ENCODE results near the gene PFKFB2.
"Not testable (repeated sequence)": the region's sequence is repeated elsewhere in the genome, so short reads cannot be mapped to it uniquely, and the experiment has no call there.

PFKFB2 gene

DNA sequence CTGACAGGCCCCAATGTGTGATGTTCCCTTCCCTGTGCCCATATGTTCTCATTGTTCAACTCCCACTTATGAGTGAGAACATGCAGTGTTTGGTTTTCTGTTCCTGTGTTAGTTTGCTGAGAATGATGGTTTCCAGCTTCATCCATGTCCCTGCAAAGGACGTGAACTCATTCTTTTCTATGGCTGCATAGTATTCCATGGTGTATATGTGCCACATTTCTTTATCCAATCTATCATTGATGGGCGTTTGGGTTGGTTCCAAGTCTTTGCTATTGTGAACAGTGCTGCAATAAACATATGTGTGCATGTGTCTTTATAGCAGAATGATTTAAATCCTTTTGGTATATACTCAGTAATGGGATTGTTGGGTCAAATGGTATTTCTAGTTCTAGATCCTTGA lies 11.7 kb upstream of the PFKFB2 start:
- not testable (repeated sequence) for DNase-seq

DNA sequence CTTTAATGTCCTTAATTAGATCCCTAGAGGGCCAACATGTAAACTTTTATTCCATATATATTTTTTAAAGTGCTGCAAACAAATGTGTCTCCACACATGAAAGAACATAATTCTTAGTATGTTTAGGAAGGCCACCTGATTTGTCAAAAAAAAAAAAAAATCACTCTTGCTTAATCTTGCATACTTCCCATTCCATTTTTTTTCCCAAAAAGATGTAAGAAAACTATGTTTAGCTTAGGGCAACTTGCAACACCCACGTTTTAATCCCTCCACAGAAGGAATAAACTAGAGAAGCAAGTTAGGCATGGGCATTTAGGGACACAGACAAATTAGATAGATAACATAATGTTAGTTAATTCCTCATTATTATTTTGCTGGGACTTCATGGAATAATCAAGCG lies 7.6 kb upstream of the PFKFB2 start:
- DNase-seq = no peak

DNA sequence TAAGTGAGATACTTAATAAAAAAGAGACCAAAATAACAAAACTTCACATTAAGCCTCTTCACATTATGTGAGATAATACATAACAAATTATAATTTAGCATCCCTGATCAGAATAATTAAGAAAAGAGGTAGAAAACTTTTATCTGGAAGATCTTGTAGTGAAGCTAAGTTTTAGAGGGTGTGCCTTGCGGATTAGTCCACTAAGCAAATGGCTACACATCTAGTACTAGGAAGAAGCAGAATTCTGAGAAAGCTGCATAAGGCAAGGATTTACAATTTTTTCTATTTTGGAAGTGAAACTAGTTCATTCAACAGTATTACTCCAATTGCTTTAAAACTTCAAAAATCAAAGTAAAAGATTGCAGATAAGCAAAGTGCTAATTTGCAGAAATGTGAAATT lies 5.6 kb upstream of the PFKFB2 start:
- no peak for DNase-seq

GRCh38 chr1:207048041-207048440 lies 5.0 kb upstream of the PFKFB2 start:
- no peak for DNase-seq

GRCh38 chr1:207049054-207049453 lies 4.0 kb upstream of the PFKFB2 start:
- no peak for DNase-seq

GRCh38 chr1:207049514-207049913 lies 3.6 kb upstream of the PFKFB2 start:
- no peak for DNase-seq

DNA sequence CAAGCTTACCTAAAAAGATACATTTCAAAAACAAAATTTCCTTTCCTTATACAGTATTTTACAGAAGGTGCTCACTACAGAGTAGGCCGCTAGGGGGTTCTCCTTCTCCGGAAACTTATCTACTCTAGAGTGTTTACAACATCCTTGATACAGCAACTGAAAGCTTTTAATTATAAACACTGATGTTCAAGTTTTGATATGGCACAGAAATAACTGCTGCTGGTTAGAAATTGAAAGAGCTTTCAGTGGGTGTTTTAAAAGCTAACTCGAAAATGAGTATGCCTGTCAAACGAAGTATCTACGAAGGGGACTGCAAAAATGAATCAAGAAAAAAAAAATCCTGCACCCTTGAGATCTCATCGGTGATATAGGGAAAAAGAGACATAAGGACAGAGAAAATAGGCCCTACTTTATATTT lies 3.1 kb upstream of the PFKFB2 start:
- DNase-seq = peak; percentile 28

GRCh38 chr1:207050480-207051190 lies 2.4 kb upstream of the PFKFB2 start:
- peak; percentile 91 for DNase-seq

- DNase-seq = peak; percentile 26
These were observed 1.7 kb upstream of the PFKFB2 start, which contains the start of gene YOD1 for GRCh38 chr1:207051191-207051943. TSS of gene YOD1 (minus strand) at chr1:207051208. CDS start at chr1:207051030, 178 bp downstream.

- no peak for DNase-seq
These were observed 1.4 kb downstream of the PFKFB2 start for GRCh38 chr1:207054491-207054890.

GRCh38 chr1:207055386-207056001 lies 2.4 kb downstream of the PFKFB2 start:
- no peak for DNase-seq

DNA sequence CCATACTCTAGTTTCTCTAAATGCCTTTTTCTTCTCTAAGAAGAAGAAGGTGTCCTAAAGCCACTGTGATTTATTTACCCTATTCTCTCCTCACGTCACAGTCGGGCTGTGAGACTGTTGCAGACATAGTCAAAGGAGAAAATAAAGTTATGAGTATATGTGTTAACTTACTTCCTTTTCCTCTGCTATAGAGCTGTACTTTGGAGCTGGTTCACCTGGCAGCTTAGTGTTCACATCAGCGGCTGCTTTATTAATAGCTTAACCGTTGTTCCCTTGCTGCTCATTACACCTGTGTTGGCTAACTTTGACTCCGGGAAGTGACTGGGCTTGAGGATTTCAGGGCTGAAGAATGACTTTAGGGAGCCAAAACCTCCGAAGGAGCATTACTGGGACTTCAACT lies 3.6 kb downstream of the PFKFB2 start:
- DNase-seq = no peak

DNA sequence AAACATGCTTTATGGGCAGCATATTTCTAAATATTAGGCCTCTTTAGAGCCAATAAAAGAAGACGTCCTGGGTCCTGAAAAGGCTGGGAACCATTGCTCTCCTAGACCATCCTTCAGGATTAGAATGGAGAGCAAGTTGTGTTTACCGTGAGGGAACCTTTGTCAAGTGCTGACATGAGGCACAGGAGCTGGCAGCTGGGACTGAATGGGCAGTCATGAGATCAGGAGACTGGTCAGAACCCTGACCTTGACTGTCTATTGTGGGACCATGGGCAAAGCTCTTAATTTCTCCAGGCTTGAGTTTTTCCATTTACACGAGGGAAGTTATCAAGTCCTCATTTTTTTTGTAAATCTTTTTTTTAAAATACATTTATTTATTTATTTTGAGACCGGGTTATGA lies 5.2 kb downstream of the PFKFB2 start:
- no peak for DNase-seq

- DNase-seq = no peak
These were observed 6.1 kb downstream of the PFKFB2 start for GRCh38 chr1:207058878-207059867.

DNA sequence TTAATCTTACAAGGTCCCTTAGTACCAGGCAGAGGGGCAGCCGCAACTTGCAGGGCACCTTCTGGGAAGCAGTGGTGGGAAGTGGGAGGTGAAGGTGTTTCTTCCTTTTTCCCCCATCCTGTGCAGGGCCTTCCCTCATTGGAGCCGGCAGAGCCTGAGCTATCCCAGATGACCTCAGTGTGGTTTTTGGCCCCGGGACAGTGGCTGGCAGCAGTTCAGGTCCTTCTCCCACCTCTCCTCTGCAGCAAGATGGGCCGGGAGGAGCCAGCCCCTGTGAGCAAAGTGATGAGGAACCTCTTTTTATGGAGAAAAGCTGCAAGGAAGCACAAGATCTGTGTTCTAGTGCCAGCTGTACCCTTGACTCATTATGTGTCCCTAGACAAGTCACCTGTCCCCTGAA lies 6.8 kb downstream of the PFKFB2 start:
- DNase-seq = no peak

DNA sequence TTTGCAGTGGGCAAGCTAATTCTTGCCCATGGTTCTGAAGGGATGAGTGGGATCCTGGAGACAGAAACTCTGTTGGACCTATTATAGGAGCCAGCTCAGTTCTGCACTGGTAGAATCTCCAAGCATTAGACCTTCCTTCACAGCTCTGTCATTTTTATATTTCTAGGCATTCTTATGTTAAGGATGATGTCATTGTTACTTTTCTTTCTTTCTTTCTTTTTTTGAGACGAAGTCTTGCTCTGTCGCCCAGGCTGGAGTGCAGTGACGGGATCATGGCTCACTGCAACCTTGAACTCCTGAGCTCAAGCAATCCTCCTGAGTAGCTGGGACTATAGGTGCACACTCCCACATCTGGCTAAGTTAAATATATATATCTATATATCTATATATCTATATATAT lies 7.5 kb downstream of the PFKFB2 start:
- no peak for DNase-seq

GRCh38 chr1:207062058-207062457 lies 9.0 kb downstream of the PFKFB2 start:
- no peak for DNase-seq

- DNase-seq = no peak
These were observed 9.9 kb downstream of the PFKFB2 start for GRCh38 chr1:207063014-207063413.

GRCh38 chr1:207064561-207064960 lies 11.5 kb downstream of the PFKFB2 start:
- no peak for DNase-seq

- no peak for DNase-seq
These were observed 14.1 kb downstream of the PFKFB2 start for GRCh38 chr1:207067185-207067584.

DNA sequence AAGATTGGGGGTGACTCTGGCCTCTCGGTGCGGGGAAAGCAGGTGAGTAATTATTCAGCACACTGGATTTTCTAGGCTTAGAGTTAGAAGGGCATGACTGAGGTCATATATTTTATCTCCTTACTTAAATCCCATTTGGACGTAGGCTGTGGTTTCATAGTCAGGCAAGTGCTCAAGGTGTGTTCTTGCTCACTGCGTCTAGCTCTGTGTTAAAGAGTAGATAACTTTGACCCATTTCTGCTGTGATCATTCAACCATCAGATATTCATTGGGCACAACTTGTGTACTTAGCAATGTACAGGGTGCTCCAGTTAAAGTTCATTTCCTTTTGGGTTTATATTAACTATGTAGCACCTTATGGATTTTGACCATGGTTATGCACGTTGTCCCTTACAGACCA lies 14.6 kb downstream of the PFKFB2 start:
- no peak for DNase-seq

DNA sequence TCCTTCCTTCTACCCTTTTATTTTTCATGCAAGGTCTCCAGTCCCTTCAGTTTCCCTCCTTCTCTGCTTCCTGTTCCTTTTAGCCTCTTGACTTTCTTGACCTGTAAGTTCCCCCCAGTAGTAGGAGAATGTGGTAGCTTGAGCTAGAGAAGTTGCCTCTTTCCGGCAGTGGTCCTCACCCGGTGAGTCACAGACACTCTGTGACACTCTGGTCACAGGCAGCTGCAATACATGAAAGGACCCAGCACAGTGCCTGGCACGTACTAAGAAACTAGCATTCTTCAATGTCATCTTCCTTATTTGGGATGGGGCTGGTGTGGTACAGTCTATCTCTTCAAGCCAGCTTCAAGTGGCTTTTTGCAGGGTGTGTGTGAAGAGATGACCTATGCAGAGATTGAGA lies 16.0 kb downstream of the PFKFB2 start:
- no peak for DNase-seq
